Activated CD8-positive, alpha-beta T cell treated with anti-CD3 and anti-CD28 coated beads, Interleukin-2, amount 10 ng/mL, durations not matched to agents 7 days and 5 days (primary cell): ENCODE data around the gene KLK15. TPM values are rescaled to one million over a fixed set of nuclear protein-coding genes. Genes with fewer than 3 reads are reported as not detected.

Experiments
- ATAC-seq: fragments of 150-1000 bp; cut with Tn5 transposase; one replicate; pipeline ENCODE4 v1.10.0; 2021; ENCODE audit warnings: moderate library complexity
- CTCF ChIA-PET: fragments of 350-600 bp; sonication (Branson Sonifier 250); formaldehyde crosslinking; loops from one replicate; lab custom pipeline; 2021; ENCODE audit warnings: antibody characterized with exemption; lab: Charles Lee
- POLR2A ChIA-PET: fragments of 350-600 bp; sonication (Branson Sonifier 250); formaldehyde crosslinking; loops from one replicate; lab custom pipeline; 2021; ENCODE audit warnings: antibody characterized with exemption; lab: Charles Lee
- DNase-seq: peaks from one replicate; pipeline ENCODE4 v3.0.0-alpha.2; 2020
- H3K27ac Mint-ChIP-seq: one replicate; pipeline ENCODE4 v1.8.0; 2021; ENCODE audit warnings: mild to moderate bottlenecking, mixed read lengths
- H3K27me3 Mint-ChIP-seq: one replicate; pipeline ENCODE4 v1.8.0; 2021; ENCODE audit warnings: low read depth, mixed read lengths
- H3K36me3 Mint-ChIP-seq: one replicate; pipeline ENCODE4 v1.8.0; 2021; ENCODE audit warnings: low read depth, mixed read lengths
- H3K4me1 Mint-ChIP-seq: one replicate; pipeline ENCODE4 v1.8.0; 2021; ENCODE audit warnings: low read depth, mixed read lengths
- H3K4me3 Mint-ChIP-seq: one replicate; pipeline ENCODE4 v1.8.0; 2021; ENCODE audit warnings: mild to moderate bottlenecking, mixed read lengths
- H3K9me3 Mint-ChIP-seq: one replicate; pipeline ENCODE4 v1.8.0; 2022; ENCODE audit warnings: mixed read lengths; ENCODE audit not compliant: insufficient read depth
- total RNA-seq, 2 experiments: library from RNA; stranded (reverse); gene quantifications; one replicate each; pipeline ENCODE4 v1.2.3, GENCODE V29; 2021

KLK15 gene, protein sequence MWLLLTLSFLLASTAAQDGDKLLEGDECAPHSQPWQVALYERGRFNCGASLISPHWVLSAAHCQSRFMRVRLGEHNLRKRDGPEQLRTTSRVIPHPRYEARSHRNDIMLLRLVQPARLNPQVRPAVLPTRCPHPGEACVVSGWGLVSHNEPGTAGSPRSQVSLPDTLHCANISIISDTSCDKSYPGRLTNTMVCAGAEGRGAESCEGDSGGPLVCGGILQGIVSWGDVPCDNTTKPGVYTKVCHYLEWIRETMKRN
- not detected for total RNA-seq

DNA sequence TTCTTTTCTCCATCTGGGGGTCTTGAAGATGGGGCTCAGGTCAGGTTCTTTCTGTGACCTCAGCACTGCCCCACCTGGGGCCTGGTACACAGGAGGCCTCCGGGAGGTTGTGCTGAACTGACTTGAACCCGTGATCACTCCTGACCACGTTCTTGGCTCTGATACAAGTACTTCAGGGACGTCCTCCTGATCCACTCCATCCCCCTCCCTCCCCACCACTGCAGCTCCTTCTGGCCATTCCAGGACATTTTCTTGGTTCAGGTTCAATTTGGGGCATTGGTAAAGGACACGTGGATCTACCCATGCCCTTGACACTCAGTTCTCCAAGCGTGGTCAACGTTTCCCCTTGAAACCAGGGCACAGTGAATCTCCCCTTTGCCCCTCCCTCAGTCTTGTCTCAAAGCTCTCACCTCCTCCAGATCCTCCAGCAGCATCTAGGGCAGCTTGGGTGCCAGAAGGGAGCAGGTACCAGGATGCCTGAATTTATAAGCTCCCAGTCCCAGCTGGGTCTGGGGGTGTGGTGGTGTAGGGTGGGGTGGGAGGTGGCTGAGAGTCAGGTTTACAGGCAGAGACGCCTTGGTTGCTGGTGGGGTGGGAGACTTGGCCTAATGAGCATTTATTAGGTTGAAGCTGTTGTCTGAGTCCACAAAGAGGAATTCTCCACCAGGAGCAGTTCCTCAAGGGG lies at the start of gene KLK15:
KLK15 (minus strand) TSS at position 458 of the 685 bp plus-strand sequence. CDS start 2,082 bp downstream, outside the sequence.
- no peak for ATAC-seq
- ChIA-PET POLR2A (interaction anchor here (1.3 kb wide), 1 partner anchor 28 kb away, joined by 4 read pairs; no protein-coding TSS in a partner anchor), CTCF (no interaction called here)
- Mint-ChIP-seq H3K9me3 (no peaks in the 10 kb centered on the region), H3K4me1 (peaks cover 16% of the 10 kb centered on the region), H3K27me3 (peaks cover 20% of the 10 kb centered on the region), H3K36me3 (no peaks in the 10 kb centered on the region), H3K27ac (no peak within 1 kb of the TSS), H3K4me3 (no peak within 1 kb of the TSS)
- no peak for DNase-seq

- Mint-ChIP-seq H3K4me1 (no peaks in the 10 kb centered on the region), H3K36me3 (no peaks in the 10 kb centered on the region), H3K9me3 (no peaks in the 10 kb centered on the region), H3K4me3 (no peak overlapping the region), H3K27ac (no peak overlapping the region), H3K27me3 (peaks cover 26% of the 10 kb centered on the region)
- ChIA-PET CTCF (no interaction called here), POLR2A (no interaction called here)
- ATAC-seq (no peak), DNase-seq (no peak)
These were observed 48.8 kb upstream of the KLK15 start for GRCh38 chr19:50882188-50882587.

DNA sequence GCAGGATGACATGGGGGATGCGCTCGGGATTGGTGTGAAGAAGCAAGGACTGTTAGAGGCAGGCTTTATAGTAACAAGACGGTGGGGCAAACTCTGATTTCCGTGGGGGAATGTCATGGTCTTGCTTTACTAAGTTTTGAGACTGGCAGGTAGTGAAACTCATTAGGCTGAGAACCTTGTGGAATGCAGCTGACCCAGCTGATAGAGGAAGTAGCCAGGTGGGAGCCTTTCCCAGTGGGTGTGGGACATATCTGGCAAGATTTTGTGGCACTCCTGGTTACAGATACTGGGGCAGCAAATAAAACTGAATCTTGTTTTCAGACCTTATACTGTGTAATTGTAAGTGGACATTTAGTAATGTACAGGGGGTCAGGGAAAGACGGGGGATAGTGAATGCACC lies 46.9 kb upstream of the KLK15 start:
- Mint-ChIP-seq H3K4me1 (no peaks in the 10 kb centered on the region), H3K27ac (no peak overlapping the region), H3K27me3 (peaks cover 23% of the 10 kb centered on the region), H3K4me3 (no peak overlapping the region), H3K9me3 (no peaks in the 10 kb centered on the region), H3K36me3 (no peaks in the 10 kb centered on the region)
- ATAC-seq, result no peak
- DNase-seq, result no peak
- POLR2A ChIA-PET, result no interaction called here
- CTCF ChIA-PET, result no interaction called here

DNA sequence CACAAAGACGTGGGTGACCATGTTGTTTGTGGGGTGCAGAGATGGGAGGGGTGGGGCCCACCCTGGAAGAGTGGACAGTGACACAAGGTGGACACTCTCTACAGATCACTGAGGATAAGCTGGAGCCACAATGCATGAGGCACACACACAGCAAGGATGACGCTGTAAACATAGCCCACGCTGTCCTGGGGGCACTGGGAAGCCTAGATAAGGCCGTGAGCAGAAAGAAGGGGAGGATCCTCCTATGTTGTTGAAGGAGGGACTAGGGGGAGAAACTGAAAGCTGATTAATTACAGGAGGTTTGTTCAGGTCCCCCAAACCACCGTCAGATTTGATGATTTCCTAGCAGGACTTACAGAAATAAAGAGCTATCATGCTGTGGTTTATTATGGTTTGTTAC lies 45.5 kb upstream of the KLK15 start:
- Mint-ChIP-seq H3K36me3 (no peaks in the 10 kb centered on the region), H3K9me3 (no peaks in the 10 kb centered on the region), H3K4me3 (no peak overlapping the region), H3K27ac (no peak overlapping the region), H3K27me3 (peaks cover 20% of the 10 kb centered on the region), H3K4me1 (no peaks in the 10 kb centered on the region)
- no peak for ATAC-seq
- no peak for DNase-seq
- ChIA-PET POLR2A (no interaction called here), CTCF (interaction anchor here (0.8 to 1.3 kb wide), 3 partner anchors 10 to 43 kb away, joined by 3 read pairs; no protein-coding TSS in a partner anchor)

GRCh38 chr19:50877338-50877737 lies 44.0 kb upstream of the KLK15 start:
- Mint-ChIP-seq H3K4me1 (no peaks in the 10 kb centered on the region), H3K27me3 (peaks cover 17% of the 10 kb centered on the region), H3K27ac (no peak overlapping the region), H3K36me3 (no peaks in the 10 kb centered on the region), H3K9me3 (no peaks in the 10 kb centered on the region), H3K4me3 (no peak overlapping the region)
- DNase-seq (no peak), ATAC-seq (no peak)
- ChIA-PET CTCF (interaction anchor here (1.3 kb wide), 1 partner anchor 11 kb away, joined by 3 read pairs; no protein-coding TSS in a partner anchor), POLR2A (no interaction called here)

GRCh38 chr19:50876456-50876855 lies 43.1 kb upstream of the KLK15 start:
- Mint-ChIP-seq H3K36me3 (no peaks in the 10 kb centered on the region), H3K4me1 (no peaks in the 10 kb centered on the region), H3K4me3 (no peak overlapping the region), H3K27ac (no peak overlapping the region), H3K9me3 (no peaks in the 10 kb centered on the region), H3K27me3 (peaks cover 18% of the 10 kb centered on the region)
- no peak for DNase-seq
- ChIA-PET POLR2A (no interaction called here), CTCF (no interaction called here)
- no peak for ATAC-seq

DNA sequence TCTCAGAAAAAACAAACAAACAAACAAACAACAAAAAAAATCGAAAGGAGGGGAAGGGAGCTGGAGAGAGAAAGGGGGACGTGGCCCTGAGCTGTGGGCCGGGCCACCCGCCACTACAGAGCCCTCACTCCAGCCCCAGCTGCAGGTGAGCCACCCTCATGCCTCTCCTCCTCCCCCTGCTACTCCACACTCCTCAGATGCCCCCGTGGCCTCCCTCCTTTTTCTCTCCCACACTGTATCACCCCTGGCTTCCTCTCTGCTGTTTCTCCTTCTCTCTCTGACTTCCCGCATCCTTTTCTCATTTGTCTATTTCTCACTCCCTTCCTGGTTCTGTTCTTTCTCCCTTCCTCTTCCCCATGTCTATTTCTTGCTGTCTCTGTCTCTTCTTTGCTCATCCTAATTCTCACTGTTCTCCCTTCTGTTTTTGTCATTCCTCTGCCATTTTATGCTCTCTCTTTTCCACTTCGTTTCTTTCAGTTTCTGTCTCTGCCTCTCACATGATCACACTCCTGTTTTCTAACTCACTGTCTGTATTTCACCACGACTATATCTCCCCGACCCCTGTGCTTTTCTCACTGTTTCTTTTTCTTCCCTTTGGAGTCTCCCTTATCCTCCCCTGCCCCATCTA lies 42.5 kb upstream of the KLK15 start:
- Mint-ChIP-seq H3K4me3 (no peak overlapping the region), H3K4me1 (no peaks in the 10 kb centered on the region), H3K27me3 (peaks cover 23% of the 10 kb centered on the region), H3K9me3 (no peaks in the 10 kb centered on the region), H3K27ac (no peak overlapping the region), H3K36me3 (no peaks in the 10 kb centered on the region)
- CTCF ChIA-PET, result no interaction called here
- DNase-seq (no peak), ATAC-seq (peak; percentile 30)
- POLR2A ChIA-PET, result no interaction called here

DNA sequence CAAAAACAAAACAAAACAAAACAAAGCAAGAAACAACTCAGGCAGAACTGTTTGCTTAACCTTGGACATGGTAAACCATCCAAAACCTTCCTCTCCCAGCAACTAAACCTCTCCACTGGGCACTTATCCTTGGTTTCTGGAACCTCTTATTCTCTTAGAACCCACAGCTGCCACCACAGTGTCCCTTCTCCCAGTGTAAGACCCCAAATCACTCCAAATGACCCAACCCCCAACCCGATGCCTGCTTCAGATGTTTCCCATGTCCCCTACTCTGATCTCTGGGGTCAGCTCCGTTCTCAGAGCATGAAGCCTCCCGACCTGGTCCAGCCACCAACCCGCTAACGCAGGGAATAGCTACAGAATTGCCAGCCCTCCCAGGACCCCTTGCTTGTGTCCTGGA lies 40.8 kb upstream of the KLK15 start:
- ChIA-PET POLR2A (no interaction called here), CTCF (no interaction called here)
- DNase-seq, result no peak
- Mint-ChIP-seq H3K9me3 (no peaks in the 10 kb centered on the region), H3K4me3 (no peak overlapping the region), H3K27ac (no peak overlapping the region), H3K36me3 (no peaks in the 10 kb centered on the region), H3K4me1 (no peaks in the 10 kb centered on the region), H3K27me3 (peaks cover 13% of the 10 kb centered on the region)
- no peak for ATAC-seq

GRCh38 chr19:50873056-50873455 lies 39.7 kb upstream of the KLK15 start, which contains the start of gene KLK2:
TSS of gene KLK2 (plus strand) at chr19:50873439. CDS start at chr19:50873474, 35 bp downstream.
- Mint-ChIP-seq H3K4me1 (no peaks in the 10 kb centered on the region), H3K9me3 (no peaks in the 10 kb centered on the region), H3K4me3 (no peak within 1 kb of the TSS), H3K27ac (no peak within 1 kb of the TSS), H3K36me3 (no peaks in the 10 kb centered on the region), H3K27me3 (peaks cover 14% of the 10 kb centered on the region)
- ChIA-PET POLR2A (no interaction called here), CTCF (no interaction called here)
- no peak for DNase-seq
- no peak for ATAC-seq

- H3K4me1 Mint-ChIP-seq, result no peaks in the 10 kb centered on the region
- no peak for ATAC-seq
- POLR2A ChIA-PET, result no interaction called here
- H3K27ac Mint-ChIP-seq, result no peak overlapping the region
- no peaks in the 10 kb centered on the region for H3K36me3 Mint-ChIP-seq
- H3K27me3 Mint-ChIP-seq, result peaks cover 20% of the 10 kb centered on the region
- no peaks in the 10 kb centered on the region for H3K9me3 Mint-ChIP-seq
- peak; percentile 28 for DNase-seq
- CTCF ChIA-PET, result interaction anchor here (1.4 kb wide), 1 partner anchor 51 kb away, joined by 4 read pairs; no protein-coding TSS in a partner anchor
- no peak overlapping the region for H3K4me3 Mint-ChIP-seq
These were observed 37.2 kb upstream of the KLK15 start for GRCh38 chr19:50870417-50871089.

DNA sequence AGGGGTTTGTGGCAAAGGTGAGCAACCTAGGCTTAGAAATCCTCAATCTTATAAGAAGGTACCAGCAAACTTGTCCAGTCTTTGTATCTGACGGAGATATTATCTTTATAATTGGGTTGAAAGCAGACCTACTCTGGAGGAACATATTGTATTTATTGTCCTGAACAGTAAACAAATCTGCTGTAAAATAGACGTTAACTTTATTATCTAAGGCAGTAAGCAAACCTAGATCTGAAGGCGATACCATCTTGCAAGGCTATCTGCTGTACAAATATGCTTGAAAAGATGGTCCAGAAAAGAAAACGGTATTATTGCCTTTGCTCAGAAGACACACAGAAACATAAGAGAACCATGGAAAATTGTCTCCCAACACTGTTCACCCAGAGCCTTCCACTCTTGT lies 36.1 kb upstream of the KLK15 start:
- no peaks in the 10 kb centered on the region for H3K36me3 Mint-ChIP-seq
- POLR2A ChIA-PET, result no interaction called here
- H3K9me3 Mint-ChIP-seq, result no peaks in the 10 kb centered on the region
- CTCF ChIA-PET, result no interaction called here
- H3K27me3 Mint-ChIP-seq, result peaks cover 20% of the 10 kb centered on the region
- no peak overlapping the region for H3K27ac Mint-ChIP-seq
- no peaks in the 10 kb centered on the region for H3K4me1 Mint-ChIP-seq
- no peak for ATAC-seq
- DNase-seq, result no peak
- no peak overlapping the region for H3K4me3 Mint-ChIP-seq
